NCI-H1417 (cell line): Measurements from ENCODE around the gene LUC7L.
A peak's percentile ranks its signal among the peaks of the same experiment; 100 is the strongest.
"Not testable (repeated sequence)": the region's sequence is repeated elsewhere in the genome, so short reads cannot be mapped to it uniquely, and the experiment has no call there.

Experiments used
- DNase-seq, 3 experiments: peaks; one replicate each; lab custom pipeline; 2025; lab: John Stamatoyannopoulos, UW

The LUC7L gene

DNA sequence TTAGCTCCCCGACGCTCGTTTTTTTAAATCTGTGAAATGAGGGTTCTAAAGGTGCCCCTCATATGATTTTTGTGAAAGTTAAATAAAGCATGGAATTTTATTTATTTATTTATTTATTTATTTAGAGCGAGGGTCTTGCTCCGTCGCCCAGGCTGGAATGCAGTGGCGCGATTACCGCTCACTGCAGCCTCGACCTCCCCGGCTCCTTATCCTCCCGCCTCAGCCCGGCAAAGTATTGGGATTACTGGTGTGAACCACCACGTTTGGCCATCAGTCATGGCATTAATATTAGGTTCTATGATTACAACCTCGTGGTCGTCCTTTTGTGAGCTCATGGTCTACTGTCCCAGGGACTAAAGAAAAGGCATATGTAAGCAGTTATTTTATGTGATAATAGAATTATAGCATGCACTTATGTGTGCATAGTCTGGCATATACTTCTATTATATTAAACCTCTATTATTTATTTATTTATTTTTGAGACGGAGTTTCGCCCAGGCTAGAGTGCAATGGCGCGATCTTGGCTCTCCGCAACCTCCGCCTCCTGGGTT, 557 bp upstream of the LUC7L start:
- no peak for DNase-seq

GRCh38 chr16:228151-228851, 948 bp downstream of the LUC7L start:
- DNase-seq: peak in 1 of 3 experiments; percentile 33

- DNase-seq: no peak
Measured at GRCh38 chr16:220021-220420, 9.2 kb downstream of the LUC7L start.

GRCh38 chr16:212999-213398, 16.2 kb downstream of the LUC7L start:
- DNase-seq: no peak

GRCh38 chr16:211631-212180, 17.5 kb downstream of the LUC7L start:
- not testable (repeated sequence) for DNase-seq

- not testable (repeated sequence) for DNase-seq
Measured at GRCh38 chr16:209359-209758, 19.9 kb downstream of the LUC7L start.

DNA sequence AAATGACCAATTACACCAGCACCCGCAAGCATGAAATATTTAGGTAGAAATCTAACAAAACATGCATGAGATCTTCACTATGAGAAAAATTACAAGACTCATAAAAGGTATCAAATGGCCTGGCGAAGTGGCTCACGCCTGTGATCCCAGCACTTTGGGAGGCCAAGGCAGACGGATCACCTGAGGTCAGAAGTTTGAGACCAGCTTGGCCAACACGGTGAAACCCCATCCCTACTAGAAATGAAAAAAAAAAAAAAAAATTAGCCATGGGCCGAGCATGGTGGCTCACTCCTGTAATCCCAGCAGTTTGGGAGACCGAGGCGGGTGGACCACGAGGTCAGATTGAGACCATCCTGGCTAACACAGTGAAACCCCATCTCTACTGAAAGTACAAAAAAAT, 25.2 kb downstream of the LUC7L start:
- DNase-seq: not testable (repeated sequence)

DNA sequence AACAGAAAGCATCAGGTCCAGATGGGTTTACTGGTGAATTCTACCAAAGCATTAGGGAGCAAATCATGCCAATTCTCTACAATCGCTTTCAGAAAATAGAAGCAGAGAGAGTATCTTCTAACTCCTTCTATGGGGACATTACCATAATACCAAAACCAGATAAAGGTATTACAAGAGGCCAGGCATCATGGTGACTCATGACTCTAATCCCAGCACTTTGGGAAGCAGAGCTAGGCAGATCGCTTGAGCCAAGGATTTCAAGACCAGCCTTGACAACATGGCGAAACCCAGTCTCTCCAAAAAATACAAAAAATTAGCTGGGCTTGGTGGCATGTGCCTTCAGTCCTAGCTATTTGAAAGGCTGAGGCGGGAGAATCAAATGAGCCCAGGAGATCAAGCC, 26.0 kb downstream of the LUC7L start:
- DNase-seq: no peak

GRCh38 chr16:200388-200787, 28.9 kb downstream of the LUC7L start:
- no peak for DNase-seq

GRCh38 chr16:194516-194915, 34.7 kb downstream of the LUC7L start:
- no peak for DNase-seq

- no peak for DNase-seq
Measured at GRCh38 chr16:193441-193840, 35.8 kb downstream of the LUC7L start.

DNA sequence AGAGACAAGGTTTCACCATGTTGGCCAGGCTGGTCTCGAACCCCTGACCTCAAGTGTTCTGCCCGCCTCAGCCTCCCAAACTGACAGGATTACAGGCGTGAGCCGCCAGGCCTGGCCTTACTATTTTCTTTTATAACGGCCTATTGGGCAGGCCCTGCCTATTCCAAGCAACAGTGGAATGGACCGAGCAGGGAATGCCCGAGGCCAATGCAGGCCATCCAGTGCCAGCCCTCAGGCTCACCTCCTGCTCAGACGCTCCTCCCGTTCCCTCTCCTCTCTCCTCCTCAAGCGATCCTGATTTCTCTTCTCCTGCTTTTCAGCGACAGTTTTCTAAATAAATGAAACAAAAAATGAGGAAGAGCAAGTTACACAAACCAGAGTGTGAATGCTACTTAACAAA, 36.6 kb downstream of the LUC7L start:
- no peak for DNase-seq

DNA sequence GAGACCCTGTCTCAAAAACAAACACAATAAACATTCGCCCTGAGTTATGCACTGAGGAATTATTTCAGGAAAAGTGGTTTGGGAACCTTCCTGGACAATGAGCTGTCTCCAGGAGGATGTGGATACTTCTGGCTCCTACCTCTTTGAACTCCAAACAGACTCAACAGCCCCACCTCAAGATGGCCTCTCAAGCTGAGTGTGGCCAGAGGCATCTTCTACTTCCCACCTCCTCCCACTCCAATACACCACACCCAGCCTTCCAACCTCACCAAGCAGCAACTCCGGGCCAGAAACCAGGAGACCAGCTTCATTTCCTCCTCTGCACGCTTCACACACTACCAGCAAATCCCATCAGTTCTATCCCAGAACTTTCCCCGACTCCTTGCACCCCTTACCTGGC, 37.4 kb downstream of the LUC7L start:
- DNase-seq: no peak

DNA sequence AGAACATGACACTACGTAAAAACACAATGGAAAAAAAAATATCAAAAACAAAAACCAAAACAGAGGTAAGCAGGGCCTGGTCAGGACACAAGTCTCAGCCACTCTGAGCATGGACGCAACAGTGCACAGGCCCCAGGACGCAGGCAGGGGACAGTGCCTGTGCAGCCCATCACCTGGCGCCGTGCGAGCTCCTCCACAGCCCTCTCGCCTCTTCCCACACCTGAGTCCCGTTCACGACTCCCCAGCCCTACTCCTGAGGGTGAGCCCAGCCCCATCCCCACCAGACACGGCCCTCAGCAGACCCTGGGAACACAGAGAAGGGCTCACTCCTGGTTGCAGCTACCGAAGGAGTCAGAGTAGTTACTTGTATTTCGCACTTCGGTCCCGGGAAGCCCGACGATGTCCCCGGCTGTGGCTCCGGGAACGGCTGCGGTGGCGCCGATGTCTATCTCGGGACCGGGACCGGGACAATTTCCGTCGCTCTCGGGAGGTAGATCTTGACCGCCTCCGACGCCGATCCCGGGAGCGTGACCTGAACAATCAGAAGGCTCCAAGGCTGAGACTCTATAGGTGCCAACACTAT, 39.6 kb downstream of the LUC7L start:
- DNase-seq: no peak

DNA sequence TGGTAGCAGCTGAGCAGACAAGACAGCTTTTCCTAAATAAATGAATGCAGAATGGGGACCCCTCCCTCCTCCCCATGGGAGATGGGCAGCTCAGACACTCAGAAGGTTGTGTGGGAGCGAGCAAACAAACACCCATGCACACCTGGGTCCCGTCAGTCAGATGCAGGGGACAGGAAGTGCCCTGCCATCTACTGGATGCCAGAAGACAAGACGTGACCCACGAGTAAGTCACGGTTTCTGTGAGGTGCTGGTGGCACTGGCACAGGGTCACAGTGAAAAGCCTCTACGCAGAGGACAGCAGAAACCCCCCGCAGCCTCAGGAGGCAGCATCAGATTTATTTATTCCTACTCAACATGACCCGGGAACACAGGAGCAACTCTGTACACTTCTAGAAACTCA, 40.6 kb downstream of the LUC7L start:
- no peak for DNase-seq

- no peak for DNase-seq
Measured at GRCh38 chr16:187330-187729, 41.9 kb downstream of the LUC7L start.

DNA sequence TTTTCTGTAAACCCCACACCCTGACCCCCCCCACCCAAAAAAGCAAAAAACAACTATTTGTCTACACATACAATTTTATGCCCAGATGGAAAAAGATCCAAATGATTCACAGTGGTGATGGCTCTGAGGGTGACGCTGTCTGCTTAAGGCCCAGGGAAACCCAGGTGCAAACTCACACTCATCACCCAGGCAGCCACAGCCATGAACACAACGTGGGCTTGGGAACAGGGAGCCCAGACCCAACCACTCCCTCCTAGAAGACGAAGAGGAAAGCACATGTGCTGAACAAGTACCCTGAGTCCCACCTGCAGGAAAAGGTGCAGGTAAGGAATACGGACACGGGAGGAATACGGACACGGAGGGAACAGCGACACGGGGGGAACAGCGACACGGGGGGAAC, 43.6 kb downstream of the LUC7L start:
- no peak for DNase-seq

GRCh38 chr16:185213-185612, 44.0 kb downstream of the LUC7L start:
- DNase-seq: no peak

DNA sequence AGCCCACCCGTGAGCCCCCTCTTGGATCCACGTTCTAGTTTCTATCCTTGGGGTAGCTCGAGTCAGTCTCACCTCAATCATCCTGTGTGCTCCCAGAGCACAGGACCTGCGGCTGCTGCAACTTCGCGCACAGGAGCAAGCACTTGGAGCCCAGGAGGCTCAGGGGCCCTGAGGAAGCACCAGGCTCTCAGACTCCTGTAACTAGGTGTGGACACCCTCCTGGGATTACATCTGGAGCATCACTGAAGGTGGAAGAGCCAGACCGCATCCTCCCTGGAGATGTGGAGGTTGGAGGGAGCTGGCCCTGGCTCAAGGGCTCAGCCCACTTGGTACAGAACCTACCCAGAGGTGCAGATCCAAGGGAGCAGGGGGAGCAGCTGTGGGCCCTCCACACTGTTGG, 46.2 kb downstream of the LUC7L start:
- no peak for DNase-seq

GRCh38 chr16:181565-182021, 47.7 kb downstream of the LUC7L start:
- DNase-seq: no peak

GRCh38 chr16:180681-181564, 48.3 kb downstream of the LUC7L start:
- peak; percentile 79 to 85 (median 82) for DNase-seq

- DNase-seq: peak in 2 of 3 experiments; percentile 54 to 56
Measured at GRCh38 chr16:180101-180675, 49.1 kb downstream of the LUC7L start, which contains the start of gene HBQ1. TSS of gene HBQ1 (plus strand) at chr16:180459. CDS start at chr16:180487, 28 bp downstream.
